ENCODE results near the gene NWD2. TPM values are rescaled to one million over a fixed set of nuclear protein-coding genes. Genes with fewer than 3 reads are reported as not detected.

The NWD2 gene
- total RNA-seq, 1 donor from 2014 or later: 0.05 TPM

DNA sequence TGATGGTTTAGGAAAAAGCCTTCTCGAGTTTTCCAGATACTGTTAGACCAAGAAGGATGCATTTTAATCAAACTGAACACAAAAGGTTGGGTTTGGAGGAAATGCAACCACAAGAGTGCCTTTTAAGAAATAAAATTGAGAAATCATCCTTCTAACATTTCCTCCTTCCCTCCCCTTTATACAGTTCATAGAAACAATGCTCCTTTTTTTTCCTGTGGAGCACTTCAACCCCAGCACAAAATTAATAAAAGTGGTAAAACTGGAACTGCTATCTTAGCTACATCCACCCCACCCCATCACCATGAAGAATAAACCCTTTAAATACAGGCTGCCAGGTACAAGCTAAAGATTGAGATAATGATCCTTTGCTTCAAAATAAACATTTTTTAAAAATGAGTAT is 230.5 kb downstream of the NWD2 start:
- no peak overlapping the region for H3K4me3 Mint-ChIP-seq
- no peak for DNase-seq (ENCODE audit: low read depth, low spot score)
- H3K9me3 Mint-ChIP-seq: peaks cover 7% of the 10 kb centered on the region
- TF ChIP-seq, protein P1, sequence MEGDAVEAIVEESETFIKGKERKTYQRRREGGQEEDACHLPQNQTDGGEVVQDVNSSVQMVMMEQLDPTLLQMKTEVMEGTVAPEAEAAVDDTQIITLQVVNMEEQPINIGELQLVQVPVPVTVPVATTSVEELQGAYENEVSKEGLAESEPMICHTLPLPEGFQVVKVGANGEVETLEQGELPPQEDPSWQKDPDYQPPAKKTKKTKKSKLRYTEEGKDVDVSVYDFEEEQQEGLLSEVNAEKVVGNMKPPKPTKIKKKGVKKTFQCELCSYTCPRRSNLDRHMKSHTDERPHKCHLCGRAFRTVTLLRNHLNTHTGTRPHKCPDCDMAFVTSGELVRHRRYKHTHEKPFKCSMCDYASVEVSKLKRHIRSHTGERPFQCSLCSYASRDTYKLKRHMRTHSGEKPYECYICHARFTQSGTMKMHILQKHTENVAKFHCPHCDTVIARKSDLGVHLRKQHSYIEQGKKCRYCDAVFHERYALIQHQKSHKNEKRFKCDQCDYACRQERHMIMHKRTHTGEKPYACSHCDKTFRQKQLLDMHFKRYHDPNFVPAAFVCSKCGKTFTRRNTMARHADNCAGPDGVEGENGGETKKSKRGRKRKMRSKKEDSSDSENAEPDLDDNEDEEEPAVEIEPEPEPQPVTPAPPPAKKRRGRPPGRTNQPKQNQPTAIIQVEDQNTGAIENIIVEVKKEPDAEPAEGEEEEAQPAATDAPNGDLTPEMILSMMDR (conservative IDR thresholded peaks at IDR 0.05): no peak
- no peak overlapping the region for H3K27ac Mint-ChIP-seq (ENCODE audit: unreplicated experiment)
- H3K27me3 Mint-ChIP-seq (ENCODE audit: low read depth): no peaks in the 10 kb centered on the region
- peaks cover 6% of the 10 kb centered on the region for H3K4me1 Mint-ChIP-seq
- peaks cover 4% of the 10 kb centered on the region for H3K36me3 Mint-ChIP-seq (ENCODE audit: low read depth)

- Mint-ChIP-seq H3K36me3 (ENCODE audit: low read depth) (peaks cover 4% of the 10 kb centered on the region), H3K27me3 (ENCODE audit: low read depth) (no peaks in the 10 kb centered on the region), H3K9me3 (peaks cover 7% of the 10 kb centered on the region), H3K4me1 (peaks cover 6% of the 10 kb centered on the region), H3K27ac (ENCODE audit: unreplicated experiment) (no peak overlapping the region), H3K4me3 (no peak overlapping the region)
- no peak for DNase-seq (ENCODE audit: low read depth, low spot score)
- TF ChIP-seq, protein P1 (conservative IDR thresholded peaks at IDR 0.05): no peak
These were observed 231.2 kb downstream of the NWD2 start for GRCh38 chr4:37475776-37476175.

GRCh38 chr4:37476256-37476655 is 231.7 kb downstream of the NWD2 start:
- H3K4me3 Mint-ChIP-seq: no peak overlapping the region
- peaks cover 4% of the 10 kb centered on the region for H3K36me3 Mint-ChIP-seq (ENCODE audit: low read depth)
- peaks cover 7% of the 10 kb centered on the region for H3K9me3 Mint-ChIP-seq
- TF ChIP-seq, protein P1 (conservative IDR thresholded peaks at IDR 0.05): no peak
- H3K27ac Mint-ChIP-seq (ENCODE audit: unreplicated experiment): no peak overlapping the region
- peaks cover 6% of the 10 kb centered on the region for H3K4me1 Mint-ChIP-seq
- H3K27me3 Mint-ChIP-seq (ENCODE audit: low read depth): no peaks in the 10 kb centered on the region
- DNase-seq (ENCODE audit: low read depth, low spot score): no peak

- H3K4me3 Mint-ChIP-seq: no peak overlapping the region
These were observed 232.1 kb downstream of the NWD2 start for GRCh38 chr4:37476691-37477090.

DNA sequence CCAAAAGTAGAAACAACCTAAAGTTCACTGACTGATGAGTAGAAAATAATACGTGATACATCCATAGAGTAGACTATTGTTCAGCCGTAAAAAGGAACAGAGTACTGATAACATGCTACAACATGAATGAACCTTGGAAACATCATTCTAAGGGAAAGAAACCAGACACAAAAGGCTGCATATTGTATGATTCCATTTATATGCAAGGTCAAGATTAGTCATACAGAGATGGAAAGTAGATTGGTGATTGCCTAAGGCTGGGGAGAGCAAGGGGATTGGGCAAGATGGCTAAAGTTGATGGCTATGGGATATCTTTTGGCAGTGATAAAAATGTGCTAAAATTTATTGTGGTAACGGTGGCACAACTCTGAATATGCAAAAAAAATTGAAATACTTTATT is 232.6 kb downstream of the NWD2 start:
- peaks cover 10% of the 10 kb centered on the region for H3K9me3 Mint-ChIP-seq
- peaks cover 9% of the 10 kb centered on the region for H3K36me3 Mint-ChIP-seq (ENCODE audit: low read depth)
- no peak overlapping the region for H3K4me3 Mint-ChIP-seq
- DNase-seq (ENCODE audit: low read depth, low spot score): no peak
- TF ChIP-seq, protein P1 (conservative IDR thresholded peaks at IDR 0.05): no peak
- H3K27ac Mint-ChIP-seq (ENCODE audit: unreplicated experiment): no peak overlapping the region
- no peaks in the 10 kb centered on the region for H3K27me3 Mint-ChIP-seq (ENCODE audit: low read depth)
- peaks cover 13% of the 10 kb centered on the region for H3K4me1 Mint-ChIP-seq

More at GRCh38 chr4:37476691-37477090, 232.1 kb downstream of the NWD2 start:
- Mint-ChIP-seq H3K27me3 (ENCODE audit: low read depth) (no peaks in the 10 kb centered on the region), H3K36me3 (ENCODE audit: low read depth) (peaks cover 7% of the 10 kb centered on the region), H3K4me1 (peaks cover 9% of the 10 kb centered on the region), H3K27ac (ENCODE audit: unreplicated experiment) (no peak overlapping the region), H3K9me3 (peaks cover 10% of the 10 kb centered on the region)
- DNase-seq (ENCODE audit: low read depth, low spot score): no peak
- TF ChIP-seq, protein P1 (conservative IDR thresholded peaks at IDR 0.05): no peak

GRCh38 chr4:37478151-37478550 is 233.6 kb downstream of the NWD2 start:
- Mint-ChIP-seq H3K4me1 (peaks cover 15% of the 10 kb centered on the region), H3K27ac (ENCODE audit: unreplicated experiment) (no peak overlapping the region), H3K4me3 (no peak overlapping the region), H3K36me3 (ENCODE audit: low read depth) (peaks cover 10% of the 10 kb centered on the region), H3K27me3 (ENCODE audit: low read depth) (no peaks in the 10 kb centered on the region), H3K9me3 (peaks cover 10% of the 10 kb centered on the region)
- no peak for DNase-seq (ENCODE audit: low read depth, low spot score)
- TF ChIP-seq, protein P1 (conservative IDR thresholded peaks at IDR 0.05): no peak
